ENCODE measurements around the gene TTC28.
"Not testable (repeated sequence)": the region's sequence is repeated elsewhere in the genome, so short reads cannot be mapped to it uniquely, and the experiment has no call there.

Gene TTC28

DNA sequence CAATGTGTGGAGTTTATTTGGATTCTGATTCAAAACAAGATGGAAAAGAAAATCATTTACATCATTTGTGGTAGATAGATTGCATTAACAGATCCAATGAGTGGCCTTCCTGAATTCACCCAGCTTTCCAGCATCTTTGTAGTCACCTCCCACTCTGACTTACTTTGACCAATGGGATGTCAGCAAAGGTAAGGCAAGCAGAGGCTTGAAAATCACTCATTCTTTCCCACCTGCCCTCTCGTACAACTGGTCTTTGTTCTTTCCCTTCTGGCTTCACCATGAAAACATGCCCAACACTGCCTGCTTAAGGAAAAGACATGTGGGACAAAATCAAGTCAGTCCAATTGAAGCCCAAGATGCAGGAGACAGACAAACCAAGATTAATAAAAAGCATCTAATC lies 202.1 kb downstream of the TTC28 start:
- no peak overlapping the region for H3K27ac ChIP-seq

GRCh38 chr22:28474330-28474729 lies 205.3 kb downstream of the TTC28 start:
- H3K36me3 ChIP-seq: no peaks in the 10 kb centered on the region

More for the DNA sequence above, 202.1 kb downstream of the TTC28 start:
- Histone ChIP-seq H3K27me3 (no peaks in the 10 kb centered on the region), H3K4me1 (ENCODE audit: control insufficient read depth in 1 of 2, insufficient read depth in 1 of 2, low read depth in 1 of 2, low read length in 1 of 2) (no peaks in the 10 kb centered on the region), H3K9me3 (no peaks in the 10 kb centered on the region), H3K36me3 (no peaks in the 10 kb centered on the region), H3K4me3 (ENCODE audit: low read depth in 1 of 2, low read length in 1 of 2) (no peak overlapping the region)
- TF ChIP-seq, protein P1, sequence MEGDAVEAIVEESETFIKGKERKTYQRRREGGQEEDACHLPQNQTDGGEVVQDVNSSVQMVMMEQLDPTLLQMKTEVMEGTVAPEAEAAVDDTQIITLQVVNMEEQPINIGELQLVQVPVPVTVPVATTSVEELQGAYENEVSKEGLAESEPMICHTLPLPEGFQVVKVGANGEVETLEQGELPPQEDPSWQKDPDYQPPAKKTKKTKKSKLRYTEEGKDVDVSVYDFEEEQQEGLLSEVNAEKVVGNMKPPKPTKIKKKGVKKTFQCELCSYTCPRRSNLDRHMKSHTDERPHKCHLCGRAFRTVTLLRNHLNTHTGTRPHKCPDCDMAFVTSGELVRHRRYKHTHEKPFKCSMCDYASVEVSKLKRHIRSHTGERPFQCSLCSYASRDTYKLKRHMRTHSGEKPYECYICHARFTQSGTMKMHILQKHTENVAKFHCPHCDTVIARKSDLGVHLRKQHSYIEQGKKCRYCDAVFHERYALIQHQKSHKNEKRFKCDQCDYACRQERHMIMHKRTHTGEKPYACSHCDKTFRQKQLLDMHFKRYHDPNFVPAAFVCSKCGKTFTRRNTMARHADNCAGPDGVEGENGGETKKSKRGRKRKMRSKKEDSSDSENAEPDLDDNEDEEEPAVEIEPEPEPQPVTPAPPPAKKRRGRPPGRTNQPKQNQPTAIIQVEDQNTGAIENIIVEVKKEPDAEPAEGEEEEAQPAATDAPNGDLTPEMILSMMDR (IDR thresholded peaks at IDR 0.05): no peak

DNA sequence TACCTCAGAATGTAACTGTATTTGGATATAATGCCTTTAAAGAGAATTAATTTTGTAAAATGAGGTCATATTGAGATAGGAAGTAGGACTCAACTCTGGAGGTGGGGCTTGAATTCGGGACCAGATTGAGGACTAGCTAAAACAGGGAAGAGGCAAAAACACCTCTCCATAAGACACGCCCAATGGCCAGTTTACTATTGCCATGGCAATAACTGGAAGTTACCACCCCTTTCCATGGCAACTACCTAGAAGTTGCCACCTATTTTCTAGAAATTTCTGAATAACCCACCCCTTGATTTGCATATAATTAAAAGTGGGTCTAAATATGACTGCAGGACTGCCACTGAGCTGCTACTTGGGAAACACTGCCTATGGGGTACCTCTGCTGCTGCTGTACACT lies 206.4 kb downstream of the TTC28 start:
- Histone ChIP-seq H3K9me3 (no peaks in the 10 kb centered on the region), H3K36me3 (no peaks in the 10 kb centered on the region), H3K4me1 (ENCODE audit: control insufficient read depth in 1 of 2, insufficient read depth in 1 of 2, low read depth in 1 of 2, low read length in 1 of 2) (no peaks in the 10 kb centered on the region), H3K4me3 (ENCODE audit: low read depth in 1 of 2, low read length in 1 of 2) (no peak overlapping the region), H3K27ac (no peak overlapping the region), H3K27me3 (no peaks in the 10 kb centered on the region)
- TF ChIP-seq, protein P1 (IDR thresholded peaks at IDR 0.05): no peak

More at GRCh38 chr22:28474330-28474729, 205.3 kb downstream of the TTC28 start:
- Histone ChIP-seq H3K4me1 (ENCODE audit: control insufficient read depth in 1 of 2, insufficient read depth in 1 of 2, low read depth in 1 of 2, low read length in 1 of 2) (no peaks in the 10 kb centered on the region), H3K27ac (no peak overlapping the region), H3K27me3 (no peaks in the 10 kb centered on the region), H3K4me3 (ENCODE audit: low read depth in 1 of 2, low read length in 1 of 2) (no peak overlapping the region), H3K9me3 (no peaks in the 10 kb centered on the region)
- TF ChIP-seq, protein P1 (IDR thresholded peaks at IDR 0.05): no peak

DNA sequence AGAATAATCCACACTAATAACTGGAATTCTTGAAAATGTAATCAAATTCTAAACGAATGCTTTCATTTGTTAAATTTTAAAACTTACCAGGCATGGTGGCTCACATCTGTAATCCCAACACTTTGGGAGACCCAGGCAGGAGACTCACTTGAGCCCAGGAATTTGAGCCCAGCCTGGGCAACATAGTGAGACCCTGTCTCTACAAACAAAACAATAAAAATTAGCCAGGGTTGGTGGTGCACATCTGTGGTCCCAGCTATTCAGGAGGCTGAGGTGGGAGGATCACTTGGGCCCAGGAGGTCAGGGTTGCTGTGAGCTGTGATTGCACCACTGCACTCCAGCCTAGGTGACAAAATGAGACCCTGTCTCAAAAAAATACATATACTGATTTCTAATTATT lies 212.6 kb downstream of the TTC28 start:
- not testable (repeated sequence) for H3K27ac ChIP-seq; H3K4me3 ChIP-seq (ENCODE audit: low read depth in 1 of 2, low read length in 1 of 2); H3K4me1 ChIP-seq (ENCODE audit: control insufficient read depth in 1 of 2, insufficient read depth in 1 of 2, low read depth in 1 of 2, low read length in 1 of 2); H3K9me3 ChIP-seq; H3K27me3 ChIP-seq; H3K36me3 ChIP-seq

DNA sequence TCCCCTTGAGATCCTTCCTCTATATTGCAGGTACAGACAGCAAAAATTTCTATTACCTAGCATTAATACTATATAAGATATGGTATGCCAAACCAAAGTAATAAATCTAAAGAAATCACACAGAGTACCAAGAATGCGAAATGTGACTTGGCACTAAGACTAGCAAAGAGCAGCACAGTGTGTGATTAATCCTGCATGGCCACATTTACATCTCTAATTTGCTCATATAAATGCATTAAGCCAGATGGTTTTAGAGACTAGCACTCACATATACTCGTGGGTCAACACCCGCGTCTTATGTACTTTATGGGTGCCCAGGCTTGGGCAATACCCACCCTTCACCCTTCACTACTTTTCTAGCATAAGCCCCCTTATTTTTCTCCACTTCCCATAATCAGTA lies 213.2 kb downstream of the TTC28 start:
- TF ChIP-seq, protein P1 (IDR thresholded peaks at IDR 0.05): no peak
- Histone ChIP-seq H3K9me3 (no peaks in the 10 kb centered on the region), H3K27me3 (no peaks in the 10 kb centered on the region), H3K36me3 (no peaks in the 10 kb centered on the region), H3K4me1 (ENCODE audit: control insufficient read depth in 1 of 2, insufficient read depth in 1 of 2, low read depth in 1 of 2, low read length in 1 of 2) (no peaks in the 10 kb centered on the region), H3K4me3 (ENCODE audit: low read depth in 1 of 2, low read length in 1 of 2) (no peak overlapping the region), H3K27ac (no peak overlapping the region)

DNA sequence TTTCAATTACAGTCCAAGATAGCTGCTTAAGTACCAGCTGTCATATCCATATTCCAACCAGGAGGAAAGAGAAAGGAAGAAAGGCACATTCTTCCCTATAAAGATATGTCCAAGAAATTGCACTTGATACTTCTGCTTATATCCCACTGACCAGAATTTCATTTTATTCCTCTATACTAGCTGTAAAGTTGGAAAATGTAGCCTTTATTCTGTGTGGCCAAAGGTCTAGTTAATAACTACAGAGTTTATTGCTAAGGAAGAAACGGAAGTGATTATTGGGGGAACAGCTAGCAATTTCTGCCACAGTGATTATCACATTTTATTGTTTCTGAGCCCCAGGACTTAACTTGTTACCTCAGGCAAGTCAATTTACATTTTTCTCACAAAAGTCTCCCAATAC lies 213.8 kb downstream of the TTC28 start:
- H3K27ac ChIP-seq: no peak overlapping the region
- H3K9me3 ChIP-seq: no peaks in the 10 kb centered on the region
- no peaks in the 10 kb centered on the region for H3K4me1 ChIP-seq (ENCODE audit: control insufficient read depth in 1 of 2, insufficient read depth in 1 of 2, low read depth in 1 of 2, low read length in 1 of 2)
- no peaks in the 10 kb centered on the region for H3K27me3 ChIP-seq
- TF ChIP-seq, protein P1 (IDR thresholded peaks at IDR 0.05): no peak
- no peaks in the 10 kb centered on the region for H3K36me3 ChIP-seq
- no peak overlapping the region for H3K4me3 ChIP-seq (ENCODE audit: low read depth in 1 of 2, low read length in 1 of 2)

Data from neutrophil (primary cell).